Fibroblast of skin of left quadriceps (primary cell): ENCODE results near the gene KITLG.
"Not testable (repeated sequence)": the region's sequence is repeated elsewhere in the genome, so short reads cannot be mapped to it uniquely, and the experiment has no call there.

Experiments
- DNase-seq, 2 experiments: peaks; one replicate each; pipeline ENCODE4 v3.0.0-alpha.2; 2013; ENCODE audit warnings: low read depth in 2 of 2

The KITLG gene

GRCh38 chr12:88496429-88496828, 83.8 kb downstream of the KITLG start:
- DNase-seq: no peak

- no peak for DNase-seq
Measured at GRCh38 chr12:88495031-88495430, 85.2 kb downstream of the KITLG start.

- DNase-seq: no peak
Measured at GRCh38 chr12:88494520-88494919, 85.8 kb downstream of the KITLG start.

DNA sequence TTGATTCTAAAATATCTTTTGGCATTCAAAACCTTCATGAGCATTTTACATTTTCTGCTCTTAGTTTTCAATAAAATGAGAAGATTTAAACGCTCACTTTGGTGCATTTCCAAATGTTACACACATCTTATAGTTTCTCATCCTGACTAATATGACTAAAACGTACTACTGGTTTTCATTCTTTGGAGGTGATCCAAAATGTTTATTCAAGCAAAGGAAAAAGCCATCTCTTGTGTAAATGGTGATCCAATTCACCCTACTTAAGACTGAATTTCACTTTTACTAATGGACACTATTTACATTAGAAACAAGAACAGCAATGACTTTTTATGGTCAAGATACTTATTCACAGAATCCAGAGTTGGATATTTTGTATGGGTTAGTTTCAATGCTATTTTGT, 86.6 kb downstream of the KITLG start:
- DNase-seq: peak; percentile 87

GRCh38 chr12:88490425-88490824, 89.8 kb downstream of the KITLG start:
- no peak for DNase-seq

DNA sequence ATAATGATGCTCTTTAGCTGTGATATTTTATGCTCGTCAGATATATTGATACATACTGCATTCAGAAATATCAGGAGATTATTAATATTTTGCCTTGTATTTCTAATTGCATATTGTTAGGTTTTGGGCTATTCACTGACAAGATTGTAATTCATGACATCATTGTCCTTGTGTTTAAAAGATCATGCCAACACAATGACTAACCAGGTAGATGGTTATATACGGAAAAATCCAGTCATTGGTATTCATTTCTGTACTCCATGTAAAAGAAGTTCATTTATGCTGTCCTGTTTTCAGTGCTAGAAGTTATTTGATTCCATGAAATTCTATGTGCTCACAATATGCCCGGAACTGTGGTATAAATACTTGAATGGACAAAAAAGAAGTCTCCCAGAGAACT, 107.5 kb downstream of the KITLG start:
- peak in 1 of 2 experiments; percentile 8 for DNase-seq

GRCh38 chr12:88472248-88472647, 108.0 kb downstream of the KITLG start:
- DNase-seq: peak in 1 of 2 experiments; percentile 11

- DNase-seq: peak; percentile 20
Measured at GRCh38 chr12:88471331-88472045, 108.8 kb downstream of the KITLG start.

GRCh38 chr12:88469154-88469553, 111.1 kb downstream of the KITLG start:
- DNase-seq: no peak

- DNase-seq: peak in 1 of 2 experiments; percentile 21
Measured at GRCh38 chr12:88468581-88468980, 111.7 kb downstream of the KITLG start.

DNA sequence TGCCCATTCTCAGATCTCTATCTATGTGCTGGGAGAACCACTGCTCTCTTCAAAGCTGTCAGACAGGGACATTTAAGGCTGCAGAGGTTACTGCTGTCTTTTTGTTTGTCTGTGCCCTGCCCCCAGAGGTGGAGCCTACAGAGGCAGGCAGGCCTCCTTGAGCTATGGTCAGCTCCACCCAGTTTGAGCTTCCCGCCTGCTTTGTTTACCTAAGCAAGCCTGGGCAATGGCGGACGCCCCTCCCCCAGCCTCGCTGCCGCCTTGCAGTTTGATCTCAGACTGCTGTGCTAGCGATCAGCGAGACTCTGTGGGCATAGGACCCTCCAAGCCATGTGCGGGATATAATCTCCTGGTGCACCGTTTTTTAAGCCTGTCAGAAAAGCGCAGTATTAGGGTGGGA, 113.6 kb downstream of the KITLG start:
- DNase-seq: not testable (repeated sequence)

- no peak for DNase-seq
Measured at GRCh38 chr12:88458327-88458726, 121.9 kb downstream of the KITLG start.

DNA sequence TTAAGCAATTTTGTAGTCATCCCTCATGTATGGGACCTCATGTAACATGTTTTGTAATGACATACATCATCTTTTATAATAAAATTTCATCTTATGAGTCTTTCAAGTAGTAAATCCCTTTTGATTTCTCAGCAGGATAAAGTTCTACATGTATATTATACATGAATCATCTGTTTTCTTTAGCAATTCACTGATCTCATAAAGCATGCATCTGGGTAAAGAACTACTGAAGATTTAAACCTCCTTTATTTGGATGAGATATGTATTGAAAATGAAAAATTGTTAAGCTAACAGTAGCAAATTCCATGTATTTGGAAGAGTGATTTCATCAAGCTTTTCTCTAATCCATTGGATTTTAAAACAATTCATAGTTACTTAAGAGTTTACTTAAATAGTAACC, 126.9 kb downstream of the KITLG start:
- DNase-seq: peak; percentile 45 to 53

DNA sequence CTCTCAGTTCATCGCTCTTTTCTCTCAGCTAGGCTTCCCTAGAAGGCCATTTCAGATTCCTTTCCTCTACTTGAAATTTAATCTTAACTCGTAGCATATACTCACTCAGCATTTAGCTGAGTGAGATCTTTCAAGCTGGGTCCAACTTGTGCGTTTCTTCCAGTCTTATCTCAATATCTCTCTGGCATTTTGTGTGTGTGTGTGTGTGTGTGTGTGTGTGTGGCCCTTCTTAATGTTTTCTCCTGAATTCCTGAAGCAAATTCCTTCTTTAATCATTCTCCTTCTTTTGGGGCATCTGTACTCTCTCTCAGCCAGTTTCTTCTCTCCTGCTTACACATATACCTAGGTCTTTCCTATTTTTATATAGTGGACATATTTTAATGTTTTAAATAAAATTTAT, 129.1 kb downstream of the KITLG start:
- DNase-seq: no peak

GRCh38 chr12:88450136-88450535, 130.1 kb downstream of the KITLG start:
- no peak for DNase-seq

- no peak for DNase-seq
Measured at GRCh38 chr12:88448337-88448915, 131.8 kb downstream of the KITLG start.

- peak; percentile 34 to 38 for DNase-seq
Measured at GRCh38 chr12:88445705-88446394, 134.4 kb downstream of the KITLG start.

DNA sequence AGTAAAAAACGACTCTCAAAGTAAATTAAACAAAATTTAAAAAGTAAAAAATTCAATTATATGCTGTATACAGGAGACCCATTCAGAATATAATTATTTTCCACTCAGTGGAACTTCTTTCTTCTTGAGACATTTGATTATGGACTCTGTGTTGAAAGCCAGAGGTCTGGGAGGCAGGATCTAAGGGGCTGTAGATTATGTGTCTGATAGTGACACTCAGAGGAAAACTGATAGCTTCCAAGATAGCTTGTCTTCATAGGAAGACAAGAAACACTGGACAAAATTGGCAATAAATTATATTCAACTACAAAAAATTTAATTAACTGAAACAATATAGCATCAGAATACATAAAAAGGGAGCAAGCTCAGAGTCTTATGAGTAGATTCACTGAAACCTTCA, 135.8 kb downstream of the KITLG start:
- DNase-seq: no peak
